Colonic mucosa (tissue), 4 donors: Measurements from ENCODE around the gene THOP1. TPM values are rescaled to one million over a fixed set of nuclear protein-coding genes. Genes with fewer than 3 reads are reported as not detected.

Source experiments
- DNase-seq: peaks from one replicate; pipeline ENCODE4 v3.0.0-alpha.2; 2020
- H3K27ac ChIP-seq: fragments of 200-600 bp; one replicate; pipeline ENCODE4 v1.8.0; 2021
- H3K27me3 ChIP-seq: fragments of 200-600 bp; one replicate; pipeline ENCODE4 v1.8.0; 2021
- H3K36me3 ChIP-seq: fragments of 200-600 bp; one replicate; pipeline ENCODE4 v1.8.0; 2021
- H3K4me1 ChIP-seq: fragments of 200-600 bp; one replicate; pipeline ENCODE4 v1.8.0; 2021; ENCODE audit warnings: mild to moderate bottlenecking
- H3K4me3 ChIP-seq: fragments of 200-600 bp; one replicate; pipeline ENCODE4 v1.8.0; 2021
- H3K9ac ChIP-seq, 2 donors: one replicate each; pipeline ENCODE4 v1.7.0; 2013; ENCODE audit warnings: control low read depth in 2 of 2, low read depth in 2 of 2, low read length in 2 of 2
- H3K9me3 ChIP-seq: fragments of 200-600 bp; one replicate; pipeline ENCODE4 v1.8.0; 2021
- CTCF ChIP-seq: fragments of 200-600 bp; IDR thresholded peaks from one replicate; pipeline ENCODE4 v1.8.0; 2022; ENCODE audit warnings: antibody characterized with exemption, mild to moderate bottlenecking
- intact Hi-C: fragments of 100-400 bp; cut with DNase I; formaldehyde crosslinking; loops from one replicate; pipeline ENCODE4 v1.14.1; 2022
- total RNA-seq, 2 donors: library from RNA; stranded (reverse); fragmentation: NEBNext Ultra II Directional in 1 of 2; extraction: Animal tissue kit (Norgen Biotek cat#: 25700) in 1 of 2; gene quantifications; one replicate each; pipeline ENCODE4 v1.2.1, GENCODE V29; 2021
- donor health status: healthy.
- donor health status: DM: no; HTN: no; CAD: no.
- donor health status: DM: no; HTN: no; CAD: no.

The THOP1 gene
- total RNA-seq, 2 donors from 2014 or later: 45.5 to 139 TPM

GRCh38 chr19:2763687-2764086 lies 21.6 kb upstream of the THOP1 start:
- no peak overlapping the region for H3K4me3 ChIP-seq
- H3K36me3 ChIP-seq: no peaks in the 10 kb centered on the region
- H3K4me1 ChIP-seq: no peaks in the 10 kb centered on the region
- DNase-seq: no peak
- no peaks in the 10 kb centered on the region for H3K9me3 ChIP-seq
- no peak overlapping the region for H3K27ac ChIP-seq
- intact Hi-C loops: no loop called here
- no peak overlapping the region for H3K9ac ChIP-seq
- TF ChIP-seq CTCF: no peak
- H3K27me3 ChIP-seq: no peaks in the 10 kb centered on the region

GRCh38 chr19:2764945-2765344 lies 20.4 kb upstream of the THOP1 start:
- no peak for DNase-seq
- H3K27ac ChIP-seq: no peak overlapping the region
- H3K9me3 ChIP-seq: no peaks in the 10 kb centered on the region
- no peaks in the 10 kb centered on the region for H3K4me1 ChIP-seq
- TF ChIP-seq CTCF: no peak
- H3K9ac ChIP-seq: no peak overlapping the region
- H3K36me3 ChIP-seq: no peaks in the 10 kb centered on the region
- H3K27me3 ChIP-seq: no peaks in the 10 kb centered on the region
- H3K4me3 ChIP-seq: no peak overlapping the region
- intact Hi-C loops: no loop called here

- intact Hi-C loops: no loop called here
- no peak overlapping the region for H3K27ac ChIP-seq
- no peak overlapping the region for H3K9ac ChIP-seq
- DNase-seq: no peak
- no peak for TF ChIP-seq CTCF
- no peak overlapping the region for H3K4me3 ChIP-seq
- H3K27me3 ChIP-seq: no peaks in the 10 kb centered on the region
- H3K36me3 ChIP-seq: no peaks in the 10 kb centered on the region
- H3K9me3 ChIP-seq: no peaks in the 10 kb centered on the region
- H3K4me1 ChIP-seq: no peaks in the 10 kb centered on the region
Measured at GRCh38 chr19:2765376-2765775, 19.9 kb upstream of the THOP1 start.

GRCh38 chr19:2766594-2767372 lies 18.5 kb upstream of the THOP1 start:
- Histone ChIP-seq H3K36me3 (no peaks in the 10 kb centered on the region), H3K4me1 (no peaks in the 10 kb centered on the region), H3K9ac (no peak overlapping the region), H3K4me3 (no peak overlapping the region), H3K9me3 (no peaks in the 10 kb centered on the region), H3K27ac (no peak overlapping the region), H3K27me3 (no peaks in the 10 kb centered on the region)
- TF ChIP-seq CTCF: no peak
- intact Hi-C loops: no loop called here
- no peak for DNase-seq

GRCh38 chr19:2767688-2768087 lies 17.6 kb upstream of the THOP1 start:
- intact Hi-C loops: no loop called here
- Histone ChIP-seq H3K4me3 (no peak overlapping the region), H3K36me3 (no peaks in the 10 kb centered on the region), H3K27ac (no peak overlapping the region), H3K27me3 (no peaks in the 10 kb centered on the region), H3K9ac (no peak overlapping the region), H3K4me1 (no peaks in the 10 kb centered on the region), H3K9me3 (no peaks in the 10 kb centered on the region)
- no peak for TF ChIP-seq CTCF
- DNase-seq: no peak
